K562 (cell line): ENCODE data around the gene PYGM. TPM values are rescaled to one million over a fixed set of nuclear protein-coding genes. Genes with fewer than 3 reads are reported as not detected.

Experiments used
- CBFB ChIP-seq: sonication (generic); formaldehyde crosslinking; IDR thresholded peaks from 2 replicates; pipeline ENCODE4 v1.4.0; 2020; ENCODE audit warnings: mild to moderate bottlenecking, missing genetic modification reagents
- HDAC6 ChIP-seq: IDR thresholded peaks from 2 replicates; pipeline ENCODE4 v1.6.1; 2012; ENCODE audit warnings: low read depth, mild to moderate bottlenecking, control low read depth, inconsistent platforms, low read length, moderate library complexity
- HMG20B ChIP-seq: fragments of 250-450 bp; sonication (Bioruptor Pico); IDR thresholded peaks from 2 replicates; pipeline ENCODE4 v1.5.0; 2021; ENCODE audit warnings: mild to moderate bottlenecking
- HOXB6 ChIP-seq: fragments of 250-450 bp; sonication (Bioruptor Pico); IDR thresholded peaks from 2 replicates; pipeline ENCODE4 v1.5.1; 2022; ENCODE audit warnings: mild to moderate bottlenecking, borderline replicate concordance
- ILF3 ChIP-seq: fragments of 450-650 bp; IDR thresholded peaks from 2 replicates; pipeline ENCODE4 v1.6.1; 2018; ENCODE audit warnings: antibody characterized with exemption, mild to moderate bottlenecking, moderate library complexity, borderline replicate concordance
- NR2C1 ChIP-seq, 2 experiments: fragments of 450-650 bp; IDR thresholded peaks; 2 replicates each; pipeline ENCODE4 v1.6.1; 2017; ENCODE audit warnings: mild to moderate bottlenecking in 2 of 2, antibody characterized with exemption in 1 of 2, inconsistent platforms in 1 of 2, missing compliant biosample characterization in 1 of 2, missing genetic modification characterization in 1 of 2
- PTBP1 ChIP-seq: fragments of 200-400 bp; formaldehyde crosslinking; IDR thresholded peaks from 2 replicates; pipeline ENCODE4 v1.6.1; 2017; ENCODE audit warnings: low read depth, low read length
- SMARCA4 ChIP-seq: fragments of 450-650 bp; IDR thresholded peaks from 2 replicates; pipeline ENCODE4 v1.6.1; 2016
- SNRNP70 ChIP-seq: fragments of 200-400 bp; formaldehyde crosslinking; optimal IDR thresholded peaks from 2 replicates; pipeline ENCODE3; 2017; ENCODE audit warnings: low read depth, low read length
- ZBTB7A ChIP-seq: IDR thresholded peaks from 2 replicates; pipeline ENCODE4 v1.6.1; 2011; ENCODE audit warnings: low read depth, mild to moderate bottlenecking, low read length, moderate library complexity, borderline replicate concordance; ENCODE audit not compliant: control insufficient read depth
- ZNF253 ChIP-seq: fragments of 250-450 bp; sonication (Bioruptor Pico); conservative IDR thresholded peaks from 2 replicates; pipeline ENCODE4 v1.6.1; 2021; ENCODE audit warnings: mild to moderate bottlenecking
- ZNF561 ChIP-seq: fragments of 450-650 bp; formaldehyde crosslinking; conservative IDR thresholded peaks from 2 replicates; pipeline ENCODE4 v1.4.0; 2020; ENCODE audit warnings: mild to moderate bottlenecking, moderate library complexity
- ZNF740 ChIP-seq, 3 experiments: fragments of 200-800 bp in 1 of 3; sonication (Bioruptor generic) in 1 of 3; sonication (generic) in 1 of 3; formaldehyde crosslinking in 1 of 3; IDR thresholded peaks; 2 replicates each; pipeline versions ENCODE4 v1.6.1 to v1.8.0; 2016 to 2022; ENCODE audit warnings: mild to moderate bottlenecking in 2 of 3, missing compliant biosample characterization in 2 of 3, missing genetic modification characterization in 2 of 3, missing genetic modification reagents in 1 of 3
- ZNF766 ChIP-seq: fragments of 200-800 bp; sonication (Bioruptor generic); conservative IDR thresholded peaks from 2 replicates; pipeline ENCODE4 v1.6.1; 2016; ENCODE audit warnings: missing genetic modification characterization, missing compliant biosample characterization
- polyA plus RNA-seq, 8 experiments: library from polyadenylated mRNA; depleted of rRNA in 4 of 8; stranded (reverse) in 5 of 8; unstranded in 3 of 8; fragments of >200 nt; fragmentation: Nextera tagmentation in 2 of 8; fragmentation: Illumina TruSeq in 1 of 8; extraction: Ambion mirVana in 2 of 8; extraction: Trizol in 1 of 8; gene quantifications; 2 replicates each; pipeline versions ENCODE4 v1.2.1 to v1.2.3, GENCODE V29; 2011 to 2014; ENCODE audit warnings: inconsistent platforms in 1 of 8, missing spikeins in 1 of 8
- total RNA-seq, 7 experiments: library from RNA; depleted of rRNA in 6 of 7; stranded (reverse); fragments of >200 nt in 6 of 7; fragmentation: Illumina TruSeq in 2 of 7; extraction: Trizol in 2 of 7; gene quantifications; 2 replicates each; pipeline versions ENCODE4 v1.2.1 to v1.2.3, GENCODE V29; 2011 to 2021; ENCODE audit warnings: low replicate concordance in 1 of 7
- TF ChIP-seq, protein P1 (sequence below): IDR thresholded peaks from 2 replicates; pipeline ENCODE4 v1.6.1; 2014; ENCODE audit warnings: antibody characterized with exemption
- TF ChIP-seq, protein P2 (sequence below): sonication (generic); formaldehyde crosslinking; IDR thresholded peaks from 2 replicates; pipeline ENCODE4 v1.8.0; 2022; ENCODE audit warnings: missing genetic modification reagents, mild to moderate bottlenecking, borderline replicate concordance

PYGM gene
- total and polyA plus RNA-seq, 9 of the 15 experiments (the other 6 are each of a cell fraction or from before 2014, with no cell fraction given) = 0.07 to 1.5 (median 0.68) TPM

- TF ChIP-seq, protein P1, sequence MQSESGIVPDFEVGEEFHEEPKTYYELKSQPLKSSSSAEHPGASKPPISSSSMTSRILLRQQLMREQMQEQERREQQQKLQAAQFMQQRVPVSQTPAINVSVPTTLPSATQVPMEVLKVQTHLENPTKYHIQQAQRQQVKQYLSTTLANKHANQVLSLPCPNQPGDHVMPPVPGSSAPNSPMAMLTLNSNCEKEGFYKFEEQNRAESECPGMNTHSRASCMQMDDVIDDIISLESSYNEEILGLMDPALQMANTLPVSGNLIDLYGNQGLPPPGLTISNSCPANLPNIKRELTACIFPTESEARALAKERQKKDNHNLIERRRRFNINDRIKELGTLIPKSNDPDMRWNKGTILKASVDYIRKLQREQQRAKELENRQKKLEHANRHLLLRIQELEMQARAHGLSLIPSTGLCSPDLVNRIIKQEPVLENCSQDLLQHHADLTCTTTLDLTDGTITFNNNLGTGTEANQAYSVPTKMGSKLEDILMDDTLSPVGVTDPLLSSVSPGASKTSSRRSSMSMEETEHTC = no peak
- TF ChIP-seq, protein P2, sequence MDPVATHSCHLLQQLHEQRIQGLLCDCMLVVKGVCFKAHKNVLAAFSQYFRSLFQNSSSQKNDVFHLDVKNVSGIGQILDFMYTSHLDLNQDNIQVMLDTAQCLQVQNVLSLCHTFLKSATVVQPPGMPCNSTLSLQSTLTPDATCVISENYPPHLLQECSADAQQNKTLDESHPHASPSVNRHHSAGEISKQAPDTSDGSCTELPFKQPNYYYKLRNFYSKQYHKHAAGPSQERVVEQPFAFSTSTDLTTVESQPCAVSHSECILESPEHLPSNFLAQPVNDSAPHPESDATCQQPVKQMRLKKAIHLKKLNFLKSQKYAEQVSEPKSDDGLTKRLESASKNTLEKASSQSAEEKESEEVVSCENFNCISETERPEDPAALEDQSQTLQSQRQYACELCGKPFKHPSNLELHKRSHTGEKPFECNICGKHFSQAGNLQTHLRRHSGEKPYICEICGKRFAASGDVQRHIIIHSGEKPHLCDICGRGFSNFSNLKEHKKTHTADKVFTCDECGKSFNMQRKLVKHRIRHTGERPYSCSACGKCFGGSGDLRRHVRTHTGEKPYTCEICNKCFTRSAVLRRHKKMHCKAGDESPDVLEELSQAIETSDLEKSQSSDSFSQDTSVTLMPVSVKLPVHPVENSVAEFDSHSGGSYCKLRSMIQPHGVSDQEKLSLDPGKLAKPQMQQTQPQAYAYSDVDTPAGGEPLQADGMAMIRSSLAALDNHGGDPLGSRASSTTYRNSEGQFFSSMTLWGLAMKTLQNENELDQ = no peak
- TF ChIP-seq SMARCA4 (no peak), HMG20B (no peak), PTBP1 (no peak), ILF3 (no peak), NR2C1 (IDR thresholded peaks at IDR 0.05) (peak; percentile 61; the same call in 1 of the 2 replicates), NR2C1 (tag; IDR thresholded peaks at IDR 0.05) (peak; percentile 67), ZNF561 (CRISPR knock-in tag) (no peak), HDAC6 (no peak), ZNF740 (CRISPR knock-in tag; IDR thresholded peaks at IDR 0.05) (no peak), ZNF740 (tag; IDR thresholded peaks at IDR 0.05) (no peak), ZNF253 (no peak), CBFB (no peak), ZNF766 (no peak), HOXB6 (CRISPR knock-in tag) (no peak), ZBTB7A (peak; percentile 30; the same call in 1 of the 2 replicates), SNRNP70 (peak; percentile 6)
Measured at GRCh38 chr11:64759722-64760719, at the start of gene PYGM (continued).
